WTC11 (cell line): ENCODE measurements around the gene PGM2L1. TPM values are rescaled to one million over a fixed set of nuclear protein-coding genes. Genes with fewer than 3 reads are reported as not detected.

Experiments
- ATAC-seq: fragments of 200-7000 bp; cut with Tn5 transposase; 2 replicates; pipeline ENCODE4 v1.10.0; 2021; ENCODE audit warnings: mild to moderate bottlenecking, moderate library complexity
- CTCF ChIA-PET: fragments of 300-600 bp; sonication (Branson Sonifier 250); formaldehyde crosslinking; loops from one replicate; lab custom pipeline; 2021; ENCODE audit warnings: antibody characterized with exemption; lab: Charles Lee
- POLR2A ChIA-PET: fragments of 350-600 bp; sonication (Branson Sonifier 250); formaldehyde crosslinking; loops from one replicate; lab custom pipeline; 2021; ENCODE audit warnings: antibody characterized with exemption; lab: Charles Lee
- DNase-seq: peaks from one replicate; pipeline ENCODE4 v3.0.0; 2021; ENCODE audit warnings: low spot score
- H3K27ac Mint-ChIP-seq: 2 replicates; pipeline ENCODE4 v1.8.0; 2021; ENCODE audit warnings: mixed read lengths
- H3K27me3 Mint-ChIP-seq: 2 replicates; pipeline ENCODE4 v1.8.0; 2021; ENCODE audit warnings: low read depth, mild to moderate bottlenecking, moderate library complexity, mixed read lengths
- H3K36me3 Mint-ChIP-seq: 2 replicates; pipeline ENCODE4 v1.8.0; 2021; ENCODE audit warnings: mixed read lengths
- H3K4me1 Mint-ChIP-seq: 2 replicates; pipeline ENCODE4 v1.8.0; 2022; ENCODE audit warnings: mixed read lengths
- H3K4me3 Mint-ChIP-seq: 2 replicates; pipeline ENCODE4 v1.8.0; 2021; ENCODE audit warnings: mild to moderate bottlenecking, moderate library complexity, mixed read lengths
- H3K9me3 Mint-ChIP-seq: 2 replicates; pipeline ENCODE4 v1.8.0; 2021; ENCODE audit warnings: mixed read lengths
- CREB1 ChIP-seq: sonication (generic); formaldehyde crosslinking; IDR thresholded peaks from 2 replicates; pipeline ENCODE4 v1.8.0; 2023; ENCODE audit warnings: mild to moderate bottlenecking, missing genetic modification reagents
- ELF4 ChIP-seq: sonication (generic); formaldehyde crosslinking; IDR thresholded peaks from 2 replicates; pipeline ENCODE4 v1.8.1; 2022; ENCODE audit warnings: low read depth, mild to moderate bottlenecking, moderate library complexity, missing genetic modification reagents
- FOXJ3 ChIP-seq: sonication (generic); formaldehyde crosslinking; IDR thresholded peaks from 2 replicates; pipeline ENCODE4 v1.9.0; 2021; ENCODE audit warnings: missing genetic modification reagents, mild to moderate bottlenecking, borderline replicate concordance
- GRHL2 ChIP-seq: fragments of 250-450 bp; sonication (Bioruptor Pico); IDR thresholded peaks from 2 replicates; pipeline ENCODE4 v1.8.0; 2022; ENCODE audit warnings: mild to moderate bottlenecking, moderate library complexity; ENCODE audit not compliant: insufficient replicate concordance, severe bottlenecking
- GTF2I ChIP-seq: fragments of 250-450 bp; sonication (Bioruptor Pico); conservative IDR thresholded peaks from 2 replicates; pipeline ENCODE4 v1.4.0; 2021; ENCODE audit warnings: mild to moderate bottlenecking
- HMGA2 ChIP-seq: fragments of 250-450 bp; sonication (Bioruptor Pico); IDR thresholded peaks from 2 replicates; pipeline ENCODE4 v1.4.0; 2021; ENCODE audit warnings: mild to moderate bottlenecking, moderate library complexity
- KAT7 ChIP-seq: sonication (generic); formaldehyde crosslinking; IDR thresholded peaks from 2 replicates; pipeline ENCODE4 v1.8.1; 2023; ENCODE audit warnings: missing genetic modification reagents, mild to moderate bottlenecking, borderline replicate concordance
- NFATC4 ChIP-seq: fragments of 250-450 bp; sonication (Bioruptor Pico); IDR thresholded peaks from 2 replicates; pipeline ENCODE4 v1.9.0; 2021; ENCODE audit warnings: mild to moderate bottlenecking
- NR1H2 ChIP-seq: sonication (generic); formaldehyde crosslinking; IDR thresholded peaks from 2 replicates; pipeline ENCODE4 v1.9.0; 2021; ENCODE audit warnings: mild to moderate bottlenecking, moderate library complexity, missing genetic modification reagents
- ZNF138 ChIP-seq: sonication (generic); formaldehyde crosslinking; conservative IDR thresholded peaks from 2 replicates; pipeline ENCODE4 v1.8.1; 2022; ENCODE audit warnings: mild to moderate bottlenecking, moderate library complexity, missing genetic modification reagents
- ZNF396 ChIP-seq: fragments of 250-450 bp; sonication (Bioruptor Pico); IDR thresholded peaks from 2 replicates; pipeline ENCODE4 v1.8.0; 2021; ENCODE audit warnings: mild to moderate bottlenecking, moderate library complexity, borderline replicate concordance
- ZNF423 ChIP-seq: fragments of 250-450 bp; sonication (Bioruptor Pico); IDR thresholded peaks from 2 replicates; pipeline ENCODE4 v2.1.2; 2022; ENCODE audit warnings: mild to moderate bottlenecking, moderate library complexity
- total RNA-seq: library from RNA; stranded (reverse); gene quantifications from 3 replicates; pipeline ENCODE4 v1.2.3, GENCODE V29; 2021
- TF ChIP-seq, protein P1 (sequence below): sonication (generic); formaldehyde crosslinking; IDR thresholded peaks from 2 replicates; pipeline ENCODE4 v1.8.1; 2023; ENCODE audit warnings: mild to moderate bottlenecking, moderate library complexity, missing genetic modification reagents
- TF ChIP-seq, protein P2 (sequence below): sonication (generic); formaldehyde crosslinking; IDR thresholded peaks from 2 replicates; pipeline ENCODE4 v1.8.0; 2022; ENCODE audit warnings: mild to moderate bottlenecking, missing genetic modification reagents
- TF ChIP-seq, protein P3 (sequence below): sonication (generic); formaldehyde crosslinking; IDR thresholded peaks from 2 replicates; pipeline ENCODE4 v1.8.0; 2023; ENCODE audit warnings: missing genetic modification reagents
- TF ChIP-seq, protein P4 (sequence below): sonication (generic); formaldehyde crosslinking; IDR thresholded peaks from 2 replicates; pipeline ENCODE4 v1.8.1; 2022; ENCODE audit warnings: missing genetic modification reagents, borderline replicate concordance
- TF ChIP-seq, protein P5 (sequence below): fragments of 250-450 bp; sonication (Bioruptor Pico); IDR thresholded peaks from 2 replicates; pipeline ENCODE4 v1.9.0; 2021; ENCODE audit warnings: moderate library complexity, mild to moderate bottlenecking, inconsistent platforms, borderline replicate concordance
- TF ChIP-seq, protein P6 (sequence below): sonication (generic); formaldehyde crosslinking; IDR thresholded peaks from 2 replicates; pipeline ENCODE4 v1.8.1; 2022; ENCODE audit warnings: mild to moderate bottlenecking, missing genetic modification reagents, moderate library complexity, borderline replicate concordance
- TF ChIP-seq, protein P7 (sequence below): sonication (generic); formaldehyde crosslinking; IDR thresholded peaks from 2 replicates; pipeline ENCODE4 v1.8.1; 2023; ENCODE audit warnings: mild to moderate bottlenecking, missing genetic modification reagents, moderate library complexity

Gene PGM2L1
- total RNA-seq, 1 experiment from 2014 or later: 34.1 TPM

DNA sequence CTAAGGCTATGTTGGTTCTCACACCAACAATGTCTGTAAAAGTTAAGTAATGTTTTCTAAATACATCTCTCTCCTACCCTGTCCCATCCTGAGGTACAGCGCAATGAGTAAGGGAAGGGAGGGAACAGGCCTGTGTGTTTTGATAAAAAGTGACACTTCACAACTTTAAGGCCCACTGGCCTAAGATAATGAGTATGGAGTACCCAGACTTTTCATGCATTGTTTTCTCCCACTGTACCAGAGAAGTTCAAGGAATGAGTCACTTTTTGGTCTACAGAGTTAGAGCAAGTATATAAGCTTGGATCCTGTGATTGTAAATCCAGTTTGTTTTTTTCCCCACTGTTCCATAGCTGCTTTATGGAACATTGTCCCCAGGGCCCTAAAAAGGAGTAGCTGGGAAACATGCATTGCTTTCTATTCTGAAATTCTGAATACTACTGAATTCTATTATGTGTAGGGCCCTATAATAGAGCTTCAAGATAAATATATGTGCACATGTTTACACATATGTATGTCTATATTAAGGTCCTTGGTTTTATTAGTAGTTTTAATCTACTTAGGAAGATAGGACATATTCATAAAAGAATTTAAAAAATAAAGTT lies 39.3 kb upstream of the PGM2L1 start (continued):
- TF ChIP-seq, protein P1, sequence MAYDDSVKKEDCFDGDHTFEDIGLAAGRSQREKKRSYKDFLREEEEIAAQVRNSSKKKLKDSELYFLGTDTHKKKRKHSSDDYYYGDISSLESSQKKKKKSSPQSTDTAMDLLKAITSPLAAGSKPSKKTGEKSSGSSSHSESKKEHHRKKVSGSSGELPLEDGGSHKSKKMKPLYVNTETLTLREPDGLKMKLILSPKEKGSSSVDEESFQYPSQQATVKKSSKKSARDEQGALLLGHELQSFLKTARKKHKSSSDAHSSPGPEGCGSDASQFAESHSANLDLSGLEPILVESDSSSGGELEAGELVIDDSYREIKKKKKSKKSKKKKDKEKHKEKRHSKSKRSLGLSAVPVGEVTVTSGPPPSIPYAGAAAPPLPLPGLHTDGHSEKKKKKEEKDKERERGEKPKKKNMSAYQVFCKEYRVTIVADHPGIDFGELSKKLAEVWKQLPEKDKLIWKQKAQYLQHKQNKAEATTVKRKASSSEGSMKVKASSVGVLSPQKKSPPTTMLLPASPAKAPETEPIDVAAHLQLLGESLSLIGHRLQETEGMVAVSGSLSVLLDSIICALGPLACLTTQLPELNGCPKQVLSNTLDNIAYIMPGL: no peak

DNA sequence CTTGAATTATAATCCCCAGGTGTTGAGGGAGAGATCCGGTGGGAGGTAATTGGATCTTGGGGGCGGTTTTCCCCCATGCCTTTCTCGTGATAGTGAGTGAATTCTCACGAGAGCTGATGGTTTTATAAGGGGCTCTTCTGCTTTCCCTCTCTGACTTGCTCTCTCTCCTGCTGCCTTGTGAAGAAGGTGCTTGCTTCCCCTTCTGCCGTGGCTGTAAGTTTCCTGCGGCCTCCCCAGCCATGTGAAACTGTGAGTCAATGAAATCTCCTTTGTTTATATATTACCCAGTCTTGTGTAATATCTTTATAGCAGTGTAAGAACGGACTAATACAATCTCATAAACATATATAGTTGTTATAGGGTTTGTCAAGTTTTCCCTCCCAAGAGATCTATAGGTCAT lies 36.3 kb upstream of the PGM2L1 start:
- no peak overlapping the region for H3K4me3 Mint-ChIP-seq
- H3K4me1 Mint-ChIP-seq: no peaks in the 10 kb centered on the region
- no peak for TF ChIP-seq GRHL2
- TF ChIP-seq, protein P2, sequence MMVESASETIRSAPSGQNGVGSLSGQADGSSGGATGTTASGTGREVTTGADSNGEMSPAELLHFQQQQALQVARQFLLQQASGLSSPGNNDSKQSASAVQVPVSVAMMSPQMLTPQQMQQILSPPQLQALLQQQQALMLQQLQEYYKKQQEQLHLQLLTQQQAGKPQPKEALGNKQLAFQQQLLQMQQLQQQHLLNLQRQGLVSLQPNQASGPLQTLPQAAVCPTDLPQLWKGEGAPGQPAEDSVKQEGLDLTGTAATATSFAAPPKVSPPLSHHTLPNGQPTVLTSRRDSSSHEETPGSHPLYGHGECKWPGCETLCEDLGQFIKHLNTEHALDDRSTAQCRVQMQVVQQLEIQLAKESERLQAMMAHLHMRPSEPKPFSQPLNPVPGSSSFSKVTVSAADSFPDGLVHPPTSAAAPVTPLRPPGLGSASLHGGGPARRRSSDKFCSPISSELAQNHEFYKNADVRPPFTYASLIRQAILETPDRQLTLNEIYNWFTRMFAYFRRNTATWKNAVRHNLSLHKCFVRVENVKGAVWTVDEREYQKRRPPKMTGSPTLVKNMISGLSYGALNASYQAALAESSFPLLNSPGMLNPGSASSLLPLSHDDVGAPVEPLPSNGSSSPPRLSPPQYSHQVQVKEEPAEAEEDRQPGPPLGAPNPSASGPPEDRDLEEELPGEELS (CRISPR knock-in tag): no peak
- TF ChIP-seq, protein P3, sequence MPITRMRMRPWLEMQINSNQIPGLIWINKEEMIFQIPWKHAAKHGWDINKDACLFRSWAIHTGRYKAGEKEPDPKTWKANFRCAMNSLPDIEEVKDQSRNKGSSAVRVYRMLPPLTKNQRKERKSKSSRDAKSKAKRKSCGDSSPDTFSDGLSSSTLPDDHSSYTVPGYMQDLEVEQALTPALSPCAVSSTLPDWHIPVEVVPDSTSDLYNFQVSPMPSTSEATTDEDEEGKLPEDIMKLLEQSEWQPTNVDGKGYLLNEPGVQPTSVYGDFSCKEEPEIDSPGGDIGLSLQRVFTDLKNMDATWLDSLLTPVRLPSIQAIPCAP (CRISPR knock-in tag): no peak
- TF ChIP-seq ZNF423 (CRISPR knock-in tag): no peak
- no peak for TF ChIP-seq FOXJ3
- no peak for TF ChIP-seq NFATC4 (CRISPR knock-in tag)
- TF ChIP-seq KAT7 (CRISPR knock-in tag): no peak
- TF ChIP-seq, protein P4, sequence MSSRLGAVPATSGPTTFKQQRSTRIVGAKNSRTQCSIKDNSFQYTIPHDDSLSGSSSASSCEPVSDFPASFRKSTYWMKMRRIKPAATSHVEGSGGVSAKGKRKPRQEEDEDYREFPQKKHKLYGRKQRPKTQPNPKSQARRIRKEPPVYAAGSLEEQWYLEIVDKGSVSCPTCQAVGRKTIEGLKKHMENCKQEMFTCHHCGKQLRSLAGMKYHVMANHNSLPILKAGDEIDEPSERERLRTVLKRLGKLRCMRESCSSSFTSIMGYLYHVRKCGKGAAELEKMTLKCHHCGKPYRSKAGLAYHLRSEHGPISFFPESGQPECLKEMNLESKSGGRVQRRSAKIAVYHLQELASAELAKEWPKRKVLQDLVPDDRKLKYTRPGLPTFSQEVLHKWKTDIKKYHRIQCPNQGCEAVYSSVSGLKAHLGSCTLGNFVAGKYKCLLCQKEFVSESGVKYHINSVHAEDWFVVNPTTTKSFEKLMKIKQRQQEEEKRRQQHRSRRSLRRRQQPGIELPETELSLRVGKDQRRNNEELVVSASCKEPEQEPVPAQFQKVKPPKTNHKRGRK: no peak
- TF ChIP-seq ZNF396 (CRISPR knock-in tag): no peak
- TF ChIP-seq ELF4 (CRISPR knock-in tag): no peak
- no peak for TF ChIP-seq CREB1 (CRISPR knock-in tag)
- H3K27me3 Mint-ChIP-seq: no peaks in the 10 kb centered on the region; the same call in 1 of the 2 replicates
- no peak for ATAC-seq
- no peak for DNase-seq
- H3K9me3 Mint-ChIP-seq: peaks cover under 1% of the 10 kb centered on the region; the same call in 1 of the 2 replicates
- CTCF ChIA-PET: interaction anchor here (1.3 to 5.1 kb wide), 3 partner anchors 16 to 179 kb away, joined by 4 to 31 read pairs (median 4); no protein-coding TSS in a partner anchor
- H3K27ac Mint-ChIP-seq: no peak overlapping the region
- POLR2A ChIA-PET: no interaction called here
- no peaks in the 10 kb centered on the region for H3K36me3 Mint-ChIP-seq

DNA sequence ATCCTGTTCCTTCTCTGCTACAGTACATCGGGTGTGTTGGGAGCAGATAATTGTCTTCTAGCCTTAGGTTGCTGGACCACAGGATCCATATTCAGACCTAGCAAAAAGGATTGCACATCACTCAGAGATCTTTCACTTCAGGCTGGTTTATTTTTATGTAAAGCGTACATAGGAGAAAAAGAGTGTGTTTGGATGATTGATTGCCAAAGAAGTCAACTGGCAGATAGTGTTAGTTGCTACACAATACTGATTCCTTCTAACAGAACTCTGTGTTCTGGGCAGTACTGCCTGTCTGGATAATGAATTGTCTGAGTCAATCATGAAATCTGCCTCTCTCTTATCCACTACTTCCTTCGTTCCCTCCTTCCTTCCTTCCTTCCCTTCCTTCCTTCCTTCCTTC lies 31.0 kb upstream of the PGM2L1 start:
- CTCF ChIA-PET: no interaction called here
- H3K4me1 Mint-ChIP-seq: no peaks in the 10 kb centered on the region

More for the DNA sequence above, 31.0 kb upstream of the PGM2L1 start:
- no peak overlapping the region for H3K4me3 Mint-ChIP-seq
- TF ChIP-seq FOXJ3 (no peak), CREB1 (CRISPR knock-in tag) (no peak), HMGA2 (CRISPR knock-in tag) (no peak), NR1H2 (CRISPR knock-in tag) (no peak), ZNF423 (CRISPR knock-in tag) (no peak), GTF2I (CRISPR knock-in tag) (no peak), ZNF138 (CRISPR knock-in tag) (no peak)
- TF ChIP-seq, protein P5, sequence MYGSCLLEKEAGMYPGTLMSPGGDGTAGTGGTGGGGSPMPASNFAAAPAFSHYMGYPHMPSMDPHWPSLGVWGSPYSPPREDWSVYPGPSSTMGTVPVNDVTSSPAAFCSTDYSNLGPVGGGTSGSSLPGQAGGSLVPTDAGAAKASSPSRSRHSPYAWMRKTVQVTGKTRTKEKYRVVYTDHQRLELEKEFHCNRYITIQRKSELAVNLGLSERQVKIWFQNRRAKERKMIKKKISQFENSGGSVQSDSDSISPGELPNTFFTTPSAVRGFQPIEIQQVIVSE (CRISPR knock-in tag): no peak
- TF ChIP-seq, protein P6, sequence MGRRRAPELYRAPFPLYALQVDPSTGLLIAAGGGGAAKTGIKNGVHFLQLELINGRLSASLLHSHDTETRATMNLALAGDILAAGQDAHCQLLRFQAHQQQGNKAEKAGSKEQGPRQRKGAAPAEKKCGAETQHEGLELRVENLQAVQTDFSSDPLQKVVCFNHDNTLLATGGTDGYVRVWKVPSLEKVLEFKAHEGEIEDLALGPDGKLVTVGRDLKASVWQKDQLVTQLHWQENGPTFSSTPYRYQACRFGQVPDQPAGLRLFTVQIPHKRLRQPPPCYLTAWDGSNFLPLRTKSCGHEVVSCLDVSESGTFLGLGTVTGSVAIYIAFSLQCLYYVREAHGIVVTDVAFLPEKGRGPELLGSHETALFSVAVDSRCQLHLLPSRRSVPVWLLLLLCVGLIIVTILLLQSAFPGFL (CRISPR knock-in tag): no peak
- TF ChIP-seq, protein P7, sequence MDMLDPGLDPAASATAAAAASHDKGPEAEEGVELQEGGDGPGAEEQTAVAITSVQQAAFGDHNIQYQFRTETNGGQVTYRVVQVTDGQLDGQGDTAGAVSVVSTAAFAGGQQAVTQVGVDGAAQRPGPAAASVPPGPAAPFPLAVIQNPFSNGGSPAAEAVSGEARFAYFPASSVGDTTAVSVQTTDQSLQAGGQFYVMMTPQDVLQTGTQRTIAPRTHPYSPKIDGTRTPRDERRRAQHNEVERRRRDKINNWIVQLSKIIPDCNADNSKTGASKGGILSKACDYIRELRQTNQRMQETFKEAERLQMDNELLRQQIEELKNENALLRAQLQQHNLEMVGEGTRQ (CRISPR knock-in tag): no peak
- ATAC-seq (no peak), DNase-seq (no peak)
- H3K27me3 Mint-ChIP-seq: no peaks in the 10 kb centered on the region; the same call in 1 of the 2 replicates
- POLR2A ChIA-PET: no interaction called here
- H3K9me3 Mint-ChIP-seq: 0 out of 2 replicates have a peak, but pooled peaks cover 5% of the 10 kb centered on the region
- H3K36me3 Mint-ChIP-seq: no peaks in the 10 kb centered on the region
- no peak overlapping the region for H3K27ac Mint-ChIP-seq
